ENCODE results near the gene RAD23B. TPM values are rescaled to one million over a fixed set of nuclear protein-coding genes. Genes with fewer than 3 reads are reported as not detected.

The RAD23B gene
- total and polyA plus RNA-seq, 2 of the 13 experiments (the other 11 are each of a cell fraction or from before 2014, with no cell fraction given): 133 to 156 TPM

DNA sequence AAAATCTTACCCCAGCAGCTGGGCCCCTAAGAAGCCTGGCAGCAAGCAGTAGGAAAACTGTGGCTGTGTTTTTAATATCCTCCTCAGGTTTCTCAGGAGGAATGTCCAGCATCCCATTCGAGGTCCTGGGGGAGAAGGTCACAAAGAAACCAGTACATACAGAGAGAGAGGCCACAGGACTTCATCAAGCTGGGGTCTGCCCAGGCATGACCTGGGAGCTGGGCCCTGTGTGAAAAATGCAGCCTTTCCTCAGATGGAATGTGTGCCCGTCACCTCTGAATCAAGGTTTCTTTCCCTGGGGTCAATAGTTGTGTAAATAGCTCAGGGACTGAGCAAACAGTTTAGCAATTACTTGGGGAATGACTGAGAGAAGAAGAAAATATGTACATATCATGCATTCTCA lies 33.9 kb upstream of the RAD23B start (continued):
- TF ChIP-seq, protein P1, sequence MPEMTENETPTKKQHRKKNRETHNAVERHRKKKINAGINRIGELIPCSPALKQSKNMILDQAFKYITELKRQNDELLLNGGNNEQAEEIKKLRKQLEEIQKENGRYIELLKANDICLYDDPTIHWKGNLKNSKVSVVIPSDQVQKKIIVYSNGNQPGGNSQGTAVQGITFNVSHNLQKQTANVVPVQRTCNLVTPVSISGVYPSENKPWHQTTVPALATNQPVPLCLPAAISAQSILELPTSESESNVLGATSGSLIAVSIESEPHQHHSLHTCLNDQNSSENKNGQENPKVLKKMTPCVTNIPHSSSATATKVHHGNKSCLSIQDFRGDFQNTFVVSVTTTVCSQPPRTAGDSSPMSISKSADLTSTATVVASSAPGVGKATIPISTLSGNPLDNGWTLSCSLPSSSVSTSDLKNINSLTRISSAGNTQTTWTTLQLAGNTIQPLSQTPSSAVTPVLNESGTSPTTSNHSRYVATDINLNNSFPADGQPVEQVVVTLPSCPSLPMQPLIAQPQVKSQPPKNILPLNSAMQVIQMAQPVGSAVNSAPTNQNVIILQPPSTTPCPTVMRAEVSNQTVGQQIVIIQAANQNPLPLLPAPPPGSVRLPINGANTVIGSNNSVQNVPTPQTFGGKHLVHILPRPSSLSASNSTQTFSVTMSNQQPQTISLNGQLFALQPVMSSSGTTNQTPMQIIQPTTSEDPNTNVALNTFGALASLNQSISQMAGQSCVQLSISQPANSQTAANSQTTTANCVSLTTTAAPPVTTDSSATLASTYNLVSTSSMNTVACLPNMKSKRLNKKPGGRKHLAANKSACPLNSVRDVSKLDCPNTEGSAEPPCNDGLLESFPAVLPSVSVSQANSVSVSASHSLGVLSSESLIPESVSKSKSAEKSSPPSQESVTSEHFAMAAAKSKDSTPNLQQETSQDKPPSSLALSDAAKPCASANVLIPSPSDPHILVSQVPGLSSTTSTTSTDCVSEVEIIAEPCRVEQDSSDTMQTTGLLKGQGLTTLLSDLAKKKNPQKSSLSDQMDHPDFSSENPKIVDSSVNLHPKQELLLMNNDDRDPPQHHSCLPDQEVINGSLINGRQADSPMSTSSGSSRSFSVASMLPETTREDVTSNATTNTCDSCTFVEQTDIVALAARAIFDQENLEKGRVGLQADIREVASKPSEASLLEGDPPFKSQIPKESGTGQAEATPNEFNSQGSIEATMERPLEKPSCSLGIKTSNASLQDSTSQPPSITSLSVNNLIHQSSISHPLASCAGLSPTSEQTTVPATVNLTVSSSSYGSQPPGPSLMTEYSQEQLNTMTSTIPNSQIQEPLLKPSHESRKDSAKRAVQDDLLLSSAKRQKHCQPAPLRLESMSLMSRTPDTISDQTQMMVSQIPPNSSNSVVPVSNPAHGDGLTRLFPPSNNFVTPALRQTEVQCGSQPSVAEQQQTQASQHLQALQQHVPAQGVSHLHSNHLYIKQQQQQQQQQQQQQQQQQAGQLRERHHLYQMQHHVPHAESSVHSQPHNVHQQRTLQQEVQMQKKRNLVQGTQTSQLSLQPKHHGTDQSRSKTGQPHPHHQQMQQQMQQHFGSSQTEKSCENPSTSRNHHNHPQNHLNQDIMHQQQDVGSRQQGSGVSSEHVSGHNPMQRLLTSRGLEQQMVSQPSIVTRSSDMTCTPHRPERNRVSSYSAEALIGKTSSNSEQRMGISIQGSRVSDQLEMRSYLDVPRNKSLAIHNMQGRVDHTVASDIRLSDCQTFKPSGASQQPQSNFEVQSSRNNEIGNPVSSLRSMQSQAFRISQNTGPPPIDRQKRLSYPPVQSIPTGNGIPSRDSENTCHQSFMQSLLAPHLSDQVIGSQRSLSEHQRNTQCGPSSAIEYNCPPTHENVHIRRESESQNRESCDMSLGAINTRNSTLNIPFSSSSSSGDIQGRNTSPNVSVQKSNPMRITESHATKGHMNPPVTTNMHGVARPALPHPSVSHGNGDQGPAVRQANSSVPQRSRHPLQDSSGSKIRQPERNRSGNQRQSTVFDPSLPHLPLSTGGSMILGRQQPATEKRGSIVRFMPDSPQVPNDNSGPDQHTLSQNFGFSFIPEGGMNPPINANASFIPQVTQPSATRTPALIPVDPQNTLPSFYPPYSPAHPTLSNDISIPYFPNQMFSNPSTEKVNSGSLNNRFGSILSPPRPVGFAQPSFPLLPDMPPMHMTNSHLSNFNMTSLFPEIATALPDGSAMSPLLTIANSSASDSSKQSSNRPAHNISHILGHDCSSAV (CRISPR knock-in tag; IDR thresholded peaks at IDR 0.05; ENCODE audit: borderline replicate concordance): no peak
- TF ChIP-seq ZNF562 (CRISPR knock-in tag; IDR thresholded peaks at IDR 0.05; ENCODE audit: borderline replicate concordance) (no peak), DNMT3B (CRISPR knock-in tag; conservative IDR thresholded peaks at IDR 0.05) (no peak), ZNF331 (CRISPR knock-in tag; IDR thresholded peaks at IDR 0.05) (peak; percentile 92), ATF7 (IDR thresholded peaks at IDR 0.05) (no peak), ATF7 (CRISPR knock-in tag; IDR thresholded peaks at IDR 0.05) (no peak), HCFC1 (IDR thresholded peaks at IDR 0.05; ENCODE audit: low read depth, low read length) (no peak), ZNF446 (CRISPR knock-in tag; IDR thresholded peaks at IDR 0.05) (no peak), ZNF350 (CRISPR knock-in tag; IDR thresholded peaks at IDR 0.05; ENCODE audit: borderline replicate concordance, low read depth) (peak; percentile 55; the same call in 1 of the 2 replicates), ZNF12 (CRISPR knock-in tag; IDR thresholded peaks at IDR 0.05) (peak; percentile 45; the same call in 1 of the 2 replicates), RFXAP (CRISPR knock-in tag; IDR thresholded peaks at IDR 0.05; ENCODE audit: borderline replicate concordance) (0 out of 2 replicates have a peak, but pooled peaks have one; percentile 41), NPAS2 (CRISPR knock-in tag; IDR thresholded peaks at IDR 0.05; ENCODE audit: borderline replicate concordance) (no peak), PPARG (CRISPR knock-in tag; conservative IDR thresholded peaks at IDR 0.05) (peak; percentile 84; the same call in 1 of the 2 replicates), GATAD2A (CRISPR knock-in tag; IDR thresholded peaks at IDR 0.05) (peak; percentile 98)
- TF ChIP-seq, protein P2, sequence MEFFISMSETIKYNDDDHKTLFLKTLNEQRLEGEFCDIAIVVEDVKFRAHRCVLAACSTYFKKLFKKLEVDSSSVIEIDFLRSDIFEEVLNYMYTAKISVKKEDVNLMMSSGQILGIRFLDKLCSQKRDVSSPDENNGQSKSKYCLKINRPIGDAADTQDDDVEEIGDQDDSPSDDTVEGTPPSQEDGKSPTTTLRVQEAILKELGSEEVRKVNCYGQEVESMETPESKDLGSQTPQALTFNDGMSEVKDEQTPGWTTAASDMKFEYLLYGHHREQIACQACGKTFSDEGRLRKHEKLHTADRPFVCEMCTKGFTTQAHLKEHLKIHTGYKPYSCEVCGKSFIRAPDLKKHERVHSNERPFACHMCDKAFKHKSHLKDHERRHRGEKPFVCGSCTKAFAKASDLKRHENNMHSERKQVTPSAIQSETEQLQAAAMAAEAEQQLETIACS (CRISPR knock-in tag; IDR thresholded peaks at IDR 0.05): no peak
- TF ChIP-seq, protein P3, sequence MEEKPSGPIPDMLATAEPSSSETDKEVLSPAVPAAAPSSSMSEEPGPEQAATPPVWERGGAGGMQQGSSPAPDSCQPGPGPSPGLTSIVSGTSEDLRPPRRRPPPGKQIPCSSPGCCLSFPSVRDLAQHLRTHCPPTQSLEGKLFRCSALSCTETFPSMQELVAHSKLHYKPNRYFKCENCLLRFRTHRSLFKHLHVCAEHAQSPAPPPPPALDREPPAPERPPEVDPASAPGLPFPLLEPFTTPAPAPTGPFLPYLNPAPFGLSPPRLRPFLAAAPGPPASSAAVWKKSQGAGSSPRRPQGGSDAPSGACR (CRISPR knock-in tag; IDR thresholded peaks at IDR 0.05): 0 out of 2 replicates have a peak, but pooled peaks have one; percentile 39
- TF ChIP-seq, protein P4, sequence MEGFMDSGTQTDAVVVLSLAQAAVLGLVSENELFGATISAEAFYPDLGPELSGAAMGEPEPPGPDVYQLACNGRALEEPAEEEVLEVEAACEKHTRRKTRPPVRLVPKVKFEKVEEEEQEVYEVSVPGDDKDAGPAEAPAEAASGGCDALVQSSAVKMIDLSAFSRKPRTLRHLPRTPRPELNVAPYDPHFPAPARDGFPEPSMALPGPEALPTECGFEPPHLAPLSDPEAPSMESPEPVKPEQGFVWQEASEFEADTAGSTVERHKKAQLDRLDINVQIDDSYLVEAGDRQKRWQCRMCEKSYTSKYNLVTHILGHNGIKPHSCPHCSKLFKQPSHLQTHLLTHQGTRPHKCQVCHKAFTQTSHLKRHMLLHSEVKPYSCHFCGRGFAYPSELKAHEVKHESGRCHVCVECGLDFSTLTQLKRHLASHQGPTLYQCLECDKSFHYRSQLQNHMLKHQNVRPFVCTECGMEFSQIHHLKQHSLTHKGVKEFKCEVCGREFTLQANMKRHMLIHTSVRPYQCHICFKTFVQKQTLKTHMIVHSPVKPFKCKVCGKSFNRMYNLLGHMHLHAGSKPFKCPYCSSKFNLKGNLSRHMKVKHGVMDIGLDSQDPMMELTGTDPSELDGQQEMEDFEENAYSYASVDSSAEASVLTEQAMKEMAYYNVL (CRISPR knock-in tag; IDR thresholded peaks at IDR 0.05; ENCODE audit: borderline replicate concordance): peak; percentile 24; the same call in 1 of the 2 replicates
- TF ChIP-seq, protein P5, sequence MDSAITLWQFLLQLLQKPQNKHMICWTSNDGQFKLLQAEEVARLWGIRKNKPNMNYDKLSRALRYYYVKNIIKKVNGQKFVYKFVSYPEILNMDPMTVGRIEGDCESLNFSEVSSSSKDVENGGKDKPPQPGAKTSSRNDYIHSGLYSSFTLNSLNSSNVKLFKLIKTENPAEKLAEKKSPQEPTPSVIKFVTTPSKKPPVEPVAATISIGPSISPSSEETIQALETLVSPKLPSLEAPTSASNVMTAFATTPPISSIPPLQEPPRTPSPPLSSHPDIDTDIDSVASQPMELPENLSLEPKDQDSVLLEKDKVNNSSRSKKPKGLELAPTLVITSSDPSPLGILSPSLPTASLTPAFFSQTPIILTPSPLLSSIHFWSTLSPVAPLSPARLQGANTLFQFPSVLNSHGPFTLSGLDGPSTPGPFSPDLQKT (CRISPR knock-in tag; IDR thresholded peaks at IDR 0.05; ENCODE audit: borderline replicate concordance): no peak

Measured in HepG2 (cell line).